ENCODE data around the gene PLA2G4F. TPM values are rescaled to one million over a fixed set of nuclear protein-coding genes. Genes with fewer than 3 reads are reported as not detected.

Gene PLA2G4F
- total RNA-seq, 1 donor from 2014 or later: 0.40 TPM

DNA sequence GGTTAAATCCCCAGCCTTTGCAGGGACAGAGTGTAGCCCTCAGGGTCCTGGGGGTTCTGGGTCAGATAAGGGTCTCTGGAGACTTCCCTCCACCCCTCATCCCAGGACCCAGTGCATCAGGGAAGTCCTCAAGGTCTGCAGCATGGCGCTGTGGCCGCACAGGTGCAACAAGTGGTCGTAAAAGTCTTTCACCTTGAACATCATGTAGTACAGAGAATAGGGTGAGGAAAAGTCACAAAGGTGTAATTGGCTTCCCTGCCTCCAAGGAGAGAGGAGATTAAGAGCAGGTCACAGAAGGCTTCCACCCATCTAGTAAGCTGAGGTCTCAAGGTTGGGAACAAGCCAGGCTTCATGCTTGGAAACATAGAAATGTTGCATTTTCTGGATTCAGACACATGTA lies 32.9 kb downstream of the PLA2G4F start:
- no peak overlapping the region for H3K4me3 ChIP-seq (ENCODE audit: low read depth, low read length)
- TF ChIP-seq, protein P1, sequence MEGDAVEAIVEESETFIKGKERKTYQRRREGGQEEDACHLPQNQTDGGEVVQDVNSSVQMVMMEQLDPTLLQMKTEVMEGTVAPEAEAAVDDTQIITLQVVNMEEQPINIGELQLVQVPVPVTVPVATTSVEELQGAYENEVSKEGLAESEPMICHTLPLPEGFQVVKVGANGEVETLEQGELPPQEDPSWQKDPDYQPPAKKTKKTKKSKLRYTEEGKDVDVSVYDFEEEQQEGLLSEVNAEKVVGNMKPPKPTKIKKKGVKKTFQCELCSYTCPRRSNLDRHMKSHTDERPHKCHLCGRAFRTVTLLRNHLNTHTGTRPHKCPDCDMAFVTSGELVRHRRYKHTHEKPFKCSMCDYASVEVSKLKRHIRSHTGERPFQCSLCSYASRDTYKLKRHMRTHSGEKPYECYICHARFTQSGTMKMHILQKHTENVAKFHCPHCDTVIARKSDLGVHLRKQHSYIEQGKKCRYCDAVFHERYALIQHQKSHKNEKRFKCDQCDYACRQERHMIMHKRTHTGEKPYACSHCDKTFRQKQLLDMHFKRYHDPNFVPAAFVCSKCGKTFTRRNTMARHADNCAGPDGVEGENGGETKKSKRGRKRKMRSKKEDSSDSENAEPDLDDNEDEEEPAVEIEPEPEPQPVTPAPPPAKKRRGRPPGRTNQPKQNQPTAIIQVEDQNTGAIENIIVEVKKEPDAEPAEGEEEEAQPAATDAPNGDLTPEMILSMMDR (conservative IDR thresholded peaks at IDR 0.05; ENCODE audit: low read depth, low read length): no peak
- DNase-seq (ENCODE audit: low read depth): no peak

DNA sequence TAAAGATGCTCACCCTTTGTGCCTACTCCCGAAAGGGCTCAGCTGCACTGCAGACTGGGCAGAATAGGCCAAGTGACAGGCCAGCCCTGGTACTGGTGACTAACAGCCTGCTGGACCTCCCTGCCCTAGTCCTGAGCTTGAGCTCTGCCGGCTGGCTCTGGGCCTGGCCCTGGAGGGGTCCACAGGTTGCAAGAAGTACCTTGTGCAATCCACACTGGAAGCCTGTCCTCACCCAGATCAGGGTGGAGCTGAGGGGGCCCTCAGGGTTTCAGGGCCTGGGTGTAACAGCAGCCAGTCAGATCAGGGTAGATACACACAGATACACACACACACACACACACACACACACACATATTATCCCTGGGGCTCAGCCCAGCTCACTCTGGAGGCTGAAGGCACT lies 34.8 kb downstream of the PLA2G4F start:
- no peak for DNase-seq (ENCODE audit: low read depth)
- H3K4me3 ChIP-seq (ENCODE audit: low read depth, low read length): no peak overlapping the region
- TF ChIP-seq, protein P1 (conservative IDR thresholded peaks at IDR 0.05; ENCODE audit: low read depth, low read length): no peak

DNA sequence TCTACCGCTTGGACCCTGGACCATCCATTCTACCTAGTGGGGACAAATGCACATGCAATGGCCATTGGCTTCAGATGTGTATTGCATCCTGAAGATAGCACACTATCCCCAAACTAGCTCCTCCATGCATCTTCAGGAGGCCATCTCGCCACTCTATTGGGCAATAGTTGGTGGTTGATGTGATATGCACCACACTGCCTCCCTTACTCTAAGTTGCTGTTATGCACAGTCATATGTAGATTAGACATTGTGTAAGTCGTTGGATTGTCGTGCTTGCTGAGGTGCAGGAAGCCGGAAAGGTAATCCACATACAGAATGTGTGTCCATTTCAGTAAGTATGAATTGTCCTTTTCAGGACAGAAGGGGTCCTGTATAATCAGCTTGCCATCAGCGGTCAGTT lies 35.4 kb downstream of the PLA2G4F start:
- TF ChIP-seq, protein P1 (conservative IDR thresholded peaks at IDR 0.05; ENCODE audit: low read depth, low read length): no peak
- no peak for DNase-seq (ENCODE audit: low read depth)
- no peak overlapping the region for H3K4me3 ChIP-seq (ENCODE audit: low read depth, low read length)

DNA sequence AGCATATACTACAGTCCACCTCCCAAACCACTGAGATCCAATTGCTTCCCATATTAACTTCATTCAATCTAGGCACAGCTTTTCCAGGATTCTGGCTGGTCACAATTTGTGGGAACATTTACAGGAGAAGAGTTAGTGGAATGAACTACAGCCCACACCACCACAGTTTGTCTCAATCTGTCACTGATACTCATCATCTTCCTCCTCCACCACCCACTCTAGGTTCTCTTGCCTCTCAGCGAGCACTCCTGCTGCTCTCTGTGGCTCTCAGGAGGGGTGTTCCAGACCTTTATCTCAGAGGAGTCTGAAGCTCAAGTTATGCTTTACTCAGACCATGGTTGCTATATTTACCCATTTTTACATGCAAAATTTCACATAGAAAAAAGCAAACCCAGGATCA lies 36.2 kb downstream of the PLA2G4F start:
- TF ChIP-seq, protein P1 (conservative IDR thresholded peaks at IDR 0.05; ENCODE audit: low read depth, low read length): no peak
- no peak for DNase-seq (ENCODE audit: low read depth)
- H3K4me3 ChIP-seq (ENCODE audit: low read depth, low read length): no peak overlapping the region

DNA sequence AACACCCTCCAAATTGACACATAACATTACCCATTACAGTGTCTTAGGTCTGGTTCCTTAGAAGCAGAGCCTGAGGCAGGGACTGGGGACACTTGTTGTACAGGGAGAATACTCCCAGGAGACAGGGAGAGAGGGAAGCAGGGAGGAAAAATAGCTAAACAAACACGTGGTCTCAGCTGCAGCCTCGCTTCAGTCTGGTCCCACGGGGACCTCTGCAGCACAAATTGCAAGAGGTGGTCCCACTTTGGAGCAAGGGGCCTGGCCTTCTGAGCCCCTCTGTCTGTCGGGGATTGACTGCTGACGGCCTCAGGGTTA lies 37.0 kb downstream of the PLA2G4F start:
- H3K4me3 ChIP-seq (ENCODE audit: low read depth, low read length): no peak overlapping the region
- TF ChIP-seq, protein P1 (conservative IDR thresholded peaks at IDR 0.05; ENCODE audit: low read depth, low read length): no peak
- no peak for DNase-seq (ENCODE audit: low read depth)

GRCh38 chr15:42118650-42119445 lies 37.6 kb downstream of the PLA2G4F start:
- TF ChIP-seq, protein P1 (conservative IDR thresholded peaks at IDR 0.05; ENCODE audit: low read depth, low read length): no peak
- DNase-seq (ENCODE audit: low read depth): no peak
- H3K4me3 ChIP-seq (ENCODE audit: low read depth, low read length): no peak overlapping the region

GRCh38 chr15:42111924-42112323 lies 44.5 kb downstream of the PLA2G4F start:
- TF ChIP-seq, protein P1 (conservative IDR thresholded peaks at IDR 0.05; ENCODE audit: low read depth, low read length): no peak
- no peak for DNase-seq (ENCODE audit: low read depth)
- no peak overlapping the region for H3K4me3 ChIP-seq (ENCODE audit: low read depth, low read length)

Measured in epithelial cell of proximal tubule (primary cell).